Upper lobe of left lung (tissue), 6 donors: ENCODE measurements around the gene SLC12A7. TPM values are rescaled to one million over a fixed set of nuclear protein-coding genes. Genes with fewer than 3 reads are reported as not detected.

Experiments used
- ATAC-seq, 2 donors: fragments of 200-7000 bp; cut with Tn5 transposase; one replicate each; pipeline ENCODE4 v1.9.1; 2022; ENCODE audit warnings: mild to moderate bottlenecking in 2 of 2, moderate library complexity in 2 of 2; ENCODE audit not compliant: low FRiP score in 2 of 2
- DNase-seq, 2 donors: peaks; one replicate each; pipeline ENCODE4 v3.0.0-alpha.2; 2019 to 2020
- H3K27ac ChIP-seq, 4 donors: fragments of 200-600 bp; sonication (generic); one replicate each; pipeline ENCODE4 v1.5.1; 2016 to 2019
- H3K27me3 ChIP-seq, 4 donors: fragments of 200-600 bp; sonication (generic); one replicate each; pipeline ENCODE4 v1.5.1; 2017 to 2019
- H3K36me3 ChIP-seq, 4 donors: fragments of 200-600 bp; sonication (generic); one replicate each; pipeline ENCODE4 v1.5.1; 2016 to 2019
- H3K4me1 ChIP-seq, 4 donors: fragments of 200-600 bp; sonication (generic); one replicate each; pipeline ENCODE4 v1.5.1; 2018 to 2019
- H3K4me3 ChIP-seq, 4 donors: fragments of 200-600 bp; sonication (generic); one replicate each; pipeline ENCODE4 v1.5.1; 2017 to 2019; ENCODE audit warnings: mild to moderate bottlenecking in 2 of 4, moderate library complexity in 1 of 4
- H3K9me3 ChIP-seq, 4 donors: fragments of 200-600 bp; sonication (generic); one replicate each; pipeline ENCODE4 v1.5.1; 2018 to 2019
- CTCF ChIP-seq, 6 experiments: fragments of 450-650 bp in 4 of 6; fragments of 200-600 bp in 2 of 6; sonication (generic) in 2 of 6; IDR thresholded peaks; one replicate each; pipeline ENCODE4 v1.5.1; 2016 to 2019; ENCODE audit warnings: antibody characterized with exemption in 6 of 6
- EP300 ChIP-seq, 4 donors: sonication (generic); formaldehyde crosslinking; IDR thresholded peaks; one replicate each; pipeline ENCODE4 v1.5.1; 2017; ENCODE audit warnings: antibody characterized with exemption in 4 of 4, control low read depth in 2 of 4
- POLR2A ChIP-seq, 4 donors: fragments of 450-650 bp; IDR thresholded peaks; one replicate each; pipeline ENCODE4 v1.5.1; 2016 to 2017; ENCODE audit warnings: antibody characterized with exemption in 4 of 4, mild to moderate bottlenecking in 2 of 4
- POLR2AphosphoS5 ChIP-seq, 2 donors: sonication (generic); formaldehyde crosslinking; IDR thresholded peaks; one replicate each; pipeline ENCODE4 v1.5.1; 2017; ENCODE audit warnings: antibody characterized with exemption in 2 of 2
- WGBS, 2 donors: methylation state at CpG; one replicate each; pipeline ENCODE4 v1.1.5; 2017 to 2018; 5-methylcytosine and 5-hydroxymethylcytosine counted together
- total RNA-seq, 6 donors: library from RNA; depleted of rRNA in 4 of 6; stranded (reverse); fragments of >200 nt in 4 of 6; gene quantifications; one replicate each; pipeline versions ENCODE4 v1.1.0 to v1.2.1, GENCODE V29; 2016 to 2021
- donor health status: DM: no; HTN: no; CAD: no; lungs with moderate emphysema.
- donor health status: DM: no; HTN: yes; CAD: no; lungs with severe emphysema.

Gene SLC12A7
- total RNA-seq, 6 donors from 2014 or later, result 31.3 to 138 (median 48.5) TPM

DNA sequence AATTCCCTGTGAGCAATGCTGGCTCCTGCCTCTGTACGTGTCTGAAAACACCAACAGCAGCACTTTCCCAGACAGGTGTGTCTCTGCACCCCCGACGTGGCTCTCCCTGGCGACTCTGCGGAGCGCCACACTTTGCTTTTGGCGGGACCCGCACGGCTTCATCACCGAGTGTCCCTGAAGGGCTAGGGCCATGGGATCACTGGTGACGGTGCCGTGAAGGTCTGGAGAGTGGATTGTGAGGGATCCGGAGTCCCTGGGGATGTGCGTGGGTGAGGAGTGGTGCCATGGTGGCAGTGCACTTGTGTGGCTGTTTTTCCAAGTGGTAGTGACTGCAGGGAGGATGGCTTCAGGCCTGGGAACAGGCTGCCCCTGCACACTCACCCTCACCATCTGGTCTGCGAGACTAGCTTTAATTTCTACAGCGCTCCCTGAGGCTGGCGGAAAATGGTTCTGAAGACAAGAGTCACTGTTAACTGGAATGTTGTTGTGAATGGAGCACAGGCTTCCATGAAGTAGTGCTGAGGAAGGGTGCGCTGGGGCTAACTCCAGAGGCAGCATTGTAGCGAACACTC, 100.0 kb downstream of the SLC12A7 start:
- peaks cover 13 to 29% (median 17%) of the 10 kb centered on the region in 4 donors for H3K4me1 ChIP-seq
- TF ChIP-seq CTCF (IDR thresholded peaks at IDR 0.05), result no peak
- no peak for TF ChIP-seq POLR2A (IDR thresholded peaks at IDR 0.05)
- no peak for TF ChIP-seq POLR2AphosphoS5 (IDR thresholded peaks at IDR 0.05)
- TF ChIP-seq EP300 (IDR thresholded peaks at IDR 0.05), result no peak
- no peak for ATAC-seq
- peaks cover 0 to 27% (median 13%) of the 10 kb centered on the region in 4 donors for H3K27me3 ChIP-seq
- H3K36me3 ChIP-seq, result no peaks in the 10 kb centered on the region
- peak in 1 of 2 donors; percentile 56 for DNase-seq
- H3K9me3 ChIP-seq, result no peaks in the 10 kb centered on the region
- peak overlapping the region in 1 of 4 donors; percentile 55 for H3K27ac ChIP-seq
- H3K4me3 ChIP-seq, result peak overlapping the region in 1 of 4 donors; percentile 58
- 77 to 90% methylated on average over 19 of the region's 19 CpGs for WGBS, 2 donors

DNA sequence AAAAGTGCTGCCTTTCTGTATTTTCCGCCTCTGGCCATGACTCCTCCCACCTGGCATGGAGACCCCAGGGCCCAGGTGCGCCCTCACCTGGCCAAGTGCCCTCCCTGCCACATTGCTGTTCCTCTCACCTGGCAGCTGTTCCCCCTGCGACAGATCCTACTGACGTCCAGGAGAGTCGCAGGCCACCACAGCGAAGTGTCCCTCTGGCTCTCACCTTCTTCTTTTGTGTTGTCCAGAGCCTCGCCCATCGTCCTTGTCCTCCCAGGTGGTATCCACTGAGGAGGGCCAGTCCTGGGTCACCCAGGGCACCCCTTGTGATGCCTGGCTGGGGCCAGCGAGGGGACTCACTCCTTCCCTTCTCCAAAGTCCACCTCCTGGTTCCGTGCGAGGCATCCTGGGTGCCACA, 100.6 kb downstream of the SLC12A7 start:
- ATAC-seq, result no peak
- peak overlapping the region in 2 of 4 donors; percentile 50 to 58 for H3K4me3 ChIP-seq

DNA sequence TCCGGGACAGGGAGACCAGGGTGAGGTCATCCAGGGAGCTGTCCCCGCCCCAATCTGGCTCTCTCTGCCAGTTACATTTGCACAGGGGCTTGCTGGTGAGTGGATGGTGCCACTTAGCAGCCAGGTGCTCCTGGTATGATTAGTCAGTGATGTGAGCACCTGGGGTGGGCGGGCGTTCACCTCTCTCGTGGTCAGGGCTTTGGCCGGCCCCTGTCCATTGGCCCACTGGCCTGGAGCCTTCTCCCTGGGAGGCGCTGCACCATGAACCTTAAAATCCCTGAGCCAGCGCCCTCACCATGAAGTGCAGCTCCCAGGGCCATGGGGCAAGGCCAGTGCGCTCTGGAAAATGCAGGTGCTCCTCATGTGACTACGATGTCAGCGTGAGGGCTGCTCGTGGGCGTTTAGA, 101.2 kb downstream of the SLC12A7 start:
- peak overlapping the region in 3 of 4 donors; percentile 50 to 58 (median 55) for H3K4me3 ChIP-seq
- whole genome bisulfite sequencing, 2 donors, result 55 to 68% methylated on average over 7 to 13 of the region's 13 CpGs
- TF ChIP-seq POLR2A (IDR thresholded peaks at IDR 0.05), result no peak
- TF ChIP-seq EP300 (IDR thresholded peaks at IDR 0.05), result no peak
- no peak for TF ChIP-seq POLR2AphosphoS5 (IDR thresholded peaks at IDR 0.05)
- TF ChIP-seq CTCF (IDR thresholded peaks at IDR 0.05), result no peak
- DNase-seq (peak in 1 of 2 donors; percentile 20), ATAC-seq (no peak)
- no peaks in the 10 kb centered on the region for H3K36me3 ChIP-seq
- H3K27ac ChIP-seq, result peak overlapping the region in 2 of 4 donors; percentile 18 to 55
- no peaks in the 10 kb centered on the region for H3K9me3 ChIP-seq
- H3K27me3 ChIP-seq, result peaks cover 0 to 27% (median 13%) of the 10 kb centered on the region in 4 donors
- H3K4me1 ChIP-seq, result peaks cover 14 to 29% (median 17%) of the 10 kb centered on the region in 4 donors

More for the DNA sequence above, 100.6 kb downstream of the SLC12A7 start:
- DNase-seq, result peak; percentile 46 to 69
- TF ChIP-seq CTCF (IDR thresholded peaks at IDR 0.05), result peak in 4 of 6 experiments; percentile 18 to 35 (median 30)
- TF ChIP-seq EP300 (IDR thresholded peaks at IDR 0.05), result no peak
- H3K36me3 ChIP-seq, result no peaks in the 10 kb centered on the region
- H3K27ac ChIP-seq, result peak overlapping the region in 1 of 4 donors; percentile 55
- 50 to 71% methylated on average over 10 to 11 of the region's 11 CpGs for WGBS, 2 donors
- H3K27me3 ChIP-seq, result peaks cover 0 to 27% (median 13%) of the 10 kb centered on the region in 4 donors
- no peaks in the 10 kb centered on the region for H3K9me3 ChIP-seq
- H3K4me1 ChIP-seq, result peaks cover 13 to 29% (median 17%) of the 10 kb centered on the region in 4 donors

GRCh38 chr5:1010181-1010510, 101.7 kb downstream of the SLC12A7 start:
- no peak for DNase-seq
- H3K4me1 ChIP-seq, result peaks cover 19 to 34% (median 22%) of the 10 kb centered on the region in 4 donors
- 43 to 54% methylated on average over 3 to 4 of the region's 4 CpGs for WGBS, 2 donors
- H3K27me3 ChIP-seq, result peaks cover 0 to 31% (median 13%) of the 10 kb centered on the region in 4 donors
- TF ChIP-seq POLR2AphosphoS5 (IDR thresholded peaks at IDR 0.05) (no peak), POLR2A (IDR thresholded peaks at IDR 0.05) (no peak), CTCF (IDR thresholded peaks at IDR 0.05) (no peak), EP300 (IDR thresholded peaks at IDR 0.05) (no peak)
- peak overlapping the region in 3 of 4 donors; percentile 32 to 77 (median 66) for H3K27ac ChIP-seq
- no peak for ATAC-seq
- no peaks in the 10 kb centered on the region for H3K36me3 ChIP-seq
- peak overlapping the region in 3 of 4 donors; percentile 50 to 58 (median 55) for H3K4me3 ChIP-seq
- no peaks in the 10 kb centered on the region for H3K9me3 ChIP-seq
